Neuronal stem cell (in vitro differentiated cells): ENCODE data around the gene TTLL10.
A peak's percentile ranks its signal among the peaks of the same experiment; 100 is the strongest.

Experiments used
- DNase-seq: peaks from one replicate; pipeline ENCODE4 v3.0.0-alpha.2; 2013; ENCODE audit warnings: low spot score
- H2AFZ ChIP-seq: one replicate; pipeline ENCODE4 v1.6.1; 2013; ENCODE audit warnings: mild to moderate bottlenecking, low read length, inconsistent platforms
- H2AK5ac ChIP-seq: 2 replicates; pipeline ENCODE4 v1.6.1; 2013; ENCODE audit warnings: low read depth, mild to moderate bottlenecking, inconsistent platforms, low read length, moderate library complexity, mixed read lengths
- H2BK120ac ChIP-seq: 2 replicates; pipeline ENCODE4 v1.6.1; 2013; ENCODE audit warnings: low read depth, mild to moderate bottlenecking, inconsistent platforms, low read length, moderate library complexity, mixed read lengths
- H2BK12ac ChIP-seq: one replicate; pipeline ENCODE4 v1.6.1; 2013; ENCODE audit warnings: low read length, inconsistent platforms
- H2BK15ac ChIP-seq: 2 replicates; pipeline ENCODE4 v1.6.1; 2013; ENCODE audit warnings: mild to moderate bottlenecking, low read length, inconsistent platforms, mixed read lengths
- H2BK5ac ChIP-seq: one replicate; pipeline ENCODE4 v1.6.1; 2013; ENCODE audit warnings: inconsistent platforms, mild to moderate bottlenecking, low read length, moderate library complexity
- H3K14ac ChIP-seq: one replicate; pipeline ENCODE4 v1.6.1; 2013; ENCODE audit warnings: low read length, inconsistent platforms
- H3K18ac ChIP-seq: 2 replicates; pipeline ENCODE4 v1.6.1; 2013; ENCODE audit warnings: low read length, inconsistent platforms
- H3K23ac ChIP-seq: 2 replicates; pipeline ENCODE4 v1.6.1; 2013; ENCODE audit warnings: low read depth, mild to moderate bottlenecking, mixed read lengths, low read length, inconsistent platforms; ENCODE audit not compliant: poor library complexity
- H3K27ac ChIP-seq: replicated peaks from 3 replicates; pipeline ENCODE4 v1.5.1; 2013; ENCODE audit warnings: low read length, inconsistent platforms
- H3K27me3 ChIP-seq, 3 experiments: 2 replicates each; pipeline ENCODE4 v1.6.1; 2013; ENCODE audit warnings: low read length in 3 of 3, mild to moderate bottlenecking in 2 of 3, inconsistent platforms in 1 of 3, low read depth in 1 of 3, mixed read lengths in 1 of 3, moderate library complexity in 1 of 3; ENCODE audit not compliant: control insufficient read depth in 3 of 3, insufficient read depth in 3 of 3
- H3K36me3 ChIP-seq, 2 donors: replicated peaks in 1 of 2; 2 replicates each; pipeline ENCODE4 v1.6.1; 2013; ENCODE audit warnings: low read length in 2 of 2; ENCODE audit not compliant: control insufficient read depth in 2 of 2, insufficient read depth in 2 of 2
- H3K4ac ChIP-seq: 2 replicates; pipeline ENCODE4 v1.6.1; 2013; ENCODE audit warnings: inconsistent platforms, mild to moderate bottlenecking, low read length, moderate library complexity
- H3K4me1 ChIP-seq, 2 donors: 1 replicate in 1 of 2; 2 replicates in 1 of 2; pipeline ENCODE4 v1.6.1; 2013; ENCODE audit warnings: low read length in 2 of 2, low read depth in 1 of 2; ENCODE audit not compliant: control insufficient read depth in 2 of 2, insufficient read depth in 1 of 2
- H3K4me2 ChIP-seq: one replicate; pipeline ENCODE4 v1.6.1; 2013; ENCODE audit warnings: mild to moderate bottlenecking, low read length, inconsistent platforms; ENCODE audit not compliant: insufficient read depth, poor library complexity, severe bottlenecking
- H3K4me3 ChIP-seq, 2 donors: 2 replicates each; pipeline ENCODE4 v1.5.1; 2013; ENCODE audit warnings: low read length in 2 of 2, mild to moderate bottlenecking in 2 of 2, inconsistent platforms in 1 of 2, moderate library complexity in 1 of 2
- H3K79me1 ChIP-seq: one replicate; pipeline ENCODE4 v1.6.1; 2013; ENCODE audit warnings: low read depth, mild to moderate bottlenecking, inconsistent platforms, low read length, moderate library complexity
- H3K9ac ChIP-seq: one replicate; pipeline ENCODE4 v1.6.1; 2013; ENCODE audit warnings: mild to moderate bottlenecking, low read depth, low read length, inconsistent platforms; ENCODE audit not compliant: poor library complexity
- H3K9me3 ChIP-seq, 2 donors: replicated peaks in 1 of 2; 2 replicates each; pipeline versions ENCODE3 to v1.6.1; 2013; ENCODE audit warnings: low read length in 2 of 2, mild to moderate bottlenecking in 2 of 2, inconsistent platforms in 1 of 2, low read depth in 1 of 2, mixed read lengths in 1 of 2, moderate library complexity in 1 of 2; ENCODE audit not compliant: control insufficient read depth in 2 of 2, insufficient read depth in 1 of 2
- H4K8ac ChIP-seq: one replicate; pipeline ENCODE4 v1.6.1; 2013; ENCODE audit warnings: low read depth, mild to moderate bottlenecking, inconsistent platforms, low read length, moderate library complexity
- H4K91ac ChIP-seq: one replicate; pipeline ENCODE4 v1.6.1; 2013; ENCODE audit warnings: low read length, low read depth, mild to moderate bottlenecking, inconsistent platforms; ENCODE audit not compliant: poor library complexity
- WGBS, 2 donors: extraction: QIAGEN DNeasy Blood & Tissue Kit; methylation state at CpG; one replicate each; pipeline ENCODE4 v1.1.7; 2013; ENCODE audit warnings: missing lambda C conversion rate in 2 of 2, mixed read lengths in 1 of 2; ENCODE audit not compliant: insufficient read length in 2 of 2, insufficient replicate concordance in 1 of 2; ENCODE audit errors: extremely low coverage in 2 of 2; 5-methylcytosine and 5-hydroxymethylcytosine counted together
- small RNA-seq: library from polyadenylated mRNA; stranded (forward); fragments of <200 nt; extraction: miRNeasy Mini kit (QIAGEN cat#:217004); gene quantifications from one replicate; pipeline ENCODE3, GENCODE V24; 2013; ENCODE audit not compliant: insufficient read depth

TTLL10 gene

GRCh38 chr1:1246577-1247340, 73.1 kb downstream of the TTLL10 start, which contains the start of gene C1QTNF12:
C1QTNF12 (minus strand) TSS chr1:1246722; CDS start chr1:1246690, 32 bp downstream.
- Histone ChIP-seq H3K14ac (peak within 1 kb of the TSS; percentile 38), H3K4me3 (peak within 1 kb of the TSS in 1 of 2 donors; percentile 54), H3K27me3 (peaks cover 0 to 21% (median 17%) of the 10 kb centered on the region in 3 experiments), H4K8ac (peak within 1 kb of the TSS; percentile 17), H2BK120ac (peak within 1 kb of the TSS; percentile 61), H2AK5ac (peak within 1 kb of the TSS; percentile 94), H3K27ac (no peak within 1 kb of the TSS), H3K36me3 (no peaks in the 10 kb centered on the region), H3K9me3 (no peaks in the 10 kb centered on the region), H3K4ac (no peak within 1 kb of the TSS), H4K91ac (no peak within 1 kb of the TSS), H3K23ac (peak within 1 kb of the TSS; percentile 91), H3K4me2 (peak within 1 kb of the TSS; percentile 54), H3K18ac (peak within 1 kb of the TSS; percentile 94), H2BK5ac (peak within 1 kb of the TSS; percentile 66), H2BK15ac (peak within 1 kb of the TSS; percentile 33), H2AFZ (peak within 1 kb of the TSS; percentile 11), H3K9ac (peak within 1 kb of the TSS; percentile 84), H2BK12ac (peak within 1 kb of the TSS; percentile 82), H3K4me1 (peaks cover 3 to 10% of the 10 kb centered on the region in 2 donors), H3K79me1 (peaks cover under 1% of the 10 kb centered on the region)
- DNase-seq = no peak
- WGBS, 2 donors = no CpG with 5 or more reads among the region's 74 CpGs

- H3K4me1 ChIP-seq = peaks cover 3 to 10% of the 10 kb centered on the region in 2 donors
- peak overlapping the region; percentile 73 for H3K23ac ChIP-seq
- H2BK15ac ChIP-seq = peak overlapping the region; percentile 33
- DNase-seq = no peak
- H3K36me3 ChIP-seq = peaks cover 0 to under 1% of the 10 kb centered on the region in 2 donors
- no CpG with 5 or more reads among the region's 25 CpGs for WGBS, 2 donors
- H3K4me3 ChIP-seq = no peak overlapping the region
- no peak overlapping the region for H4K91ac ChIP-seq
- peak overlapping the region; percentile 54 for H3K4me2 ChIP-seq
- peak overlapping the region; percentile 17 for H4K8ac ChIP-seq
- H3K27me3 ChIP-seq = peaks cover 0 to 21% (median 17%) of the 10 kb centered on the region in 3 experiments
- H3K79me1 ChIP-seq = peaks cover under 1% of the 10 kb centered on the region
- H2BK12ac ChIP-seq = no peak overlapping the region
- H2BK5ac ChIP-seq = no peak overlapping the region
- H2AK5ac ChIP-seq = peak overlapping the region; percentile 86
- no peak overlapping the region for H2AFZ ChIP-seq
- H3K9ac ChIP-seq = peak overlapping the region; percentile 84
- no peak overlapping the region for H2BK120ac ChIP-seq
- no peaks in the 10 kb centered on the region for H3K9me3 ChIP-seq
- H3K14ac ChIP-seq = no peak overlapping the region
- H3K18ac ChIP-seq = peak overlapping the region; percentile 94
- no peak overlapping the region for H3K27ac ChIP-seq
- H3K4ac ChIP-seq = no peak overlapping the region
Observed at GRCh38 chr1:1247341-1247913, 73.7 kb downstream of the TTLL10 start.

Small RNA genes lying within 50 kb of the gene (small RNA-seq; reads per million reads assigned to genes)
- gene MIR200A (8.3 reads per million, percentile 47 among the genes with 10 or more reads in this experiment), gene MIR200B (99.0 reads per million, percentile 96 among the genes with 10 or more reads in this experiment), gene MIR429 (9.1 reads per million, percentile 52 among the genes with 10 or more reads in this experiment)
